Measurements from ENCODE around the gene ZIC2.
"Not testable (repeated sequence)": the region's sequence is repeated elsewhere in the genome, so short reads cannot be mapped to it uniquely, and the experiment has no call there.

Gene ZIC2

DNA sequence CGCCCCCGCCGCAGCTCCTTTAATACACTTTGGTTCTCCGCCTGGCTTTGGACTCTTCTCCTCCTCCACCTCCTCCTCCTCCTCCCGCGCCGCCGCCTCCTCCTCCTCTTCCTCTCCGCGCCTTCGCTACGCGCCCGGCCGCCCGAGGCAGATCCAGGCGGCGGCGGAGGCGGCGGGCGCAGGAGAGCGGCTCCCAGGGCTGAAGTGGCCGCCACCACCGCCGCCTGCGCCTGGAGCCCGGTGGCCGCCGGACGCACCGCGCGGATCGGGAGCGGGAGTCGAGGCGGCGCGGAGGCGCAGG is at the start of gene ZIC2:
Gene ZIC2, plus strand, starts transcription at position 50 of the 301 bp plus-strand sequence. CDS start 281 bp downstream, outside the sequence.
- no peak for DNase-seq (ENCODE audit: low read depth)

GRCh38 chr13:99932912-99933311 is 48.7 kb upstream of the ZIC2 start:
- no peak for DNase-seq (ENCODE audit: low read depth)

GRCh38 chr13:99935772-99936171 is 45.8 kb upstream of the ZIC2 start:
- no peak for DNase-seq (ENCODE audit: low read depth)

GRCh38 chr13:99938635-99939034 is 42.9 kb upstream of the ZIC2 start:
- no peak for DNase-seq (ENCODE audit: low read depth)

- DNase-seq (ENCODE audit: low read depth) = no peak
These were observed 40.5 kb upstream of the ZIC2 start for GRCh38 chr13:99941086-99941485.

DNA sequence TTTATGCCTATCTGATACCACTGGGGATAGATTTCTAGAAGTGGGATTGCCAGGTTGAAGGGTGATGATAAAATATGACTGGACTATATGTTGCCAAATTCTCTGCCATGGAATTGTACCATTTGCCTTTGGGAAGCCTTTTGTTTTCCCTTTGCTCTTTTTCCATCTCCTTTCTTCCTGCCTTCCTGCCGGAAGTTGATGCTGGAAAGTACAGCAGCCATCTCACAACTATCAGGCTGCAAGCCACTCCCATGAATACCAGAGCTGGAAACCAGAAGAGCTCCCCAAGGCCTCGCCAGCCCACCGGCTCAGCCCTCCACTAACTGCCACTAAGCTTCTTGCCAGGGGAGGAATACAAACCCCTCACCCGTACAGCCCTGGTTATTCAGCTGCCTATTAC is 39.7 kb upstream of the ZIC2 start:
- DNase-seq (ENCODE audit: low read depth) = no peak

GRCh38 chr13:99944102-99944501 is 37.5 kb upstream of the ZIC2 start:
- DNase-seq (ENCODE audit: low read depth) = no peak

GRCh38 chr13:99944606-99945005 is 37.0 kb upstream of the ZIC2 start:
- DNase-seq (ENCODE audit: low read depth) = no peak

GRCh38 chr13:99945515-99945914 is 36.1 kb upstream of the ZIC2 start:
- not testable (repeated sequence) for DNase-seq (ENCODE audit: low read depth)

DNA sequence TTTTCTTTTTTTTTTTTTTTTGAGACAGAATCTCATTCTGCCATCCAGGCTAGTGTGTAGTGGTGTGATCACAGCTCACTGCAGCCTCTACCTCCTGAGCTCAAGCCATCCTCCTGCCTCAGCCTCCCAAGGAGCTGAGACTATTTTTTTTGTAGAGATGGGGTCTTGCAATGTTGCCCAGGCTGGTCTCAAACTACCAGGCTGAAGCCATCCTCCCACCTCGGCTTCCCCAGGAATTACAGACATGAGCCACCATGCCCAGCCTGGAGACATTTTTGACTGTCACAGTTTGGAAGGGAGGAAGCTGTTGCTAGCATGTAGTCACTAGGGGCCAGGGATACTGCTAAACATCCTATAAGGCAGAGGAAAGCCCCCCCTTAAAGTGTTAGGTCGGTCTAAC is 33.9 kb upstream of the ZIC2 start:
- DNase-seq (ENCODE audit: low read depth) = no peak

- DNase-seq (ENCODE audit: low read depth) = no peak
These were observed 33.2 kb upstream of the ZIC2 start for GRCh38 chr13:99948411-99948810.

DNA sequence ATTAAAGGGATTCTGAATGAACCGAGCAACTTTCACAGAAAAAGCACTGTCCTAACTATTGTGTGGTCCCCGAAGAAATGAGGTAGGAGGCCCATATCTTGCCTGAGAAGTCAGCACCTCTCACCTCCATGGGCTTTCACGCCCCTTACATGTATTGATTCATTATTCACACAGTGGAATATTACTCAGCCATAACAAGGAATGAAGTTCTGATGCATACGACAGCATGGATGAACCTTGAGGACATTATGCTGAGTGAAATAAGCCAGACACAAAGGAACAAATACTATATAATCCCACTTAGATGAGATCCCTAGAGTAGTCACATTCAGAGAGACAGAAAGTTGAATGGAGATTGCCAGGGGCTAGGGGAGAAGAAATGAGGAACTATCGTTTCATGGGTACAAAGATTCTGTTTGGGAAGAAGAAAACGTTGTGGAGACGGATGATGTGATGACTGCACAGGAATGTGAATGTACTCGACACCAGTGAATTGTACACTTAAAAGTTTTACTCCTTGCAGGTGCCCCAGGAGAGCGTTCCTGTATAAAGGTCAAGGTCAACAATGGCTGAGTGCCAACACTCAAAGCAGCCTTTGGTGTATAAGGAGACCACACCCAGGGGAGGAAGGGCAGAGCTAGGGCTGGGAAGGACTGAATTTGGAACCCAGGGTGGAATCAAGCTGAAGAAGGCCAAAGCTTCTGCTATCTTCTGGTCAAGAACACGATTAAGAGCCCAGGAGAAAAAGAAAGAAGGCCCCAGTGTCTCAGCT is 32.5 kb upstream of the ZIC2 start:
- no peak for DNase-seq (ENCODE audit: low read depth)

- no peak for DNase-seq (ENCODE audit: low read depth)
These were observed 31.7 kb upstream of the ZIC2 start for GRCh38 chr13:99949679-99950413.

- DNase-seq (ENCODE audit: low read depth) = not testable (repeated sequence)
These were observed 29.9 kb upstream of the ZIC2 start for GRCh38 chr13:99951666-99952065.

GRCh38 chr13:99953138-99953755 is 28.3 kb upstream of the ZIC2 start:
- DNase-seq (ENCODE audit: low read depth) = no peak

- no peak for DNase-seq (ENCODE audit: low read depth)
These were observed 26.4 kb upstream of the ZIC2 start for GRCh38 chr13:99955107-99955746.

DNA sequence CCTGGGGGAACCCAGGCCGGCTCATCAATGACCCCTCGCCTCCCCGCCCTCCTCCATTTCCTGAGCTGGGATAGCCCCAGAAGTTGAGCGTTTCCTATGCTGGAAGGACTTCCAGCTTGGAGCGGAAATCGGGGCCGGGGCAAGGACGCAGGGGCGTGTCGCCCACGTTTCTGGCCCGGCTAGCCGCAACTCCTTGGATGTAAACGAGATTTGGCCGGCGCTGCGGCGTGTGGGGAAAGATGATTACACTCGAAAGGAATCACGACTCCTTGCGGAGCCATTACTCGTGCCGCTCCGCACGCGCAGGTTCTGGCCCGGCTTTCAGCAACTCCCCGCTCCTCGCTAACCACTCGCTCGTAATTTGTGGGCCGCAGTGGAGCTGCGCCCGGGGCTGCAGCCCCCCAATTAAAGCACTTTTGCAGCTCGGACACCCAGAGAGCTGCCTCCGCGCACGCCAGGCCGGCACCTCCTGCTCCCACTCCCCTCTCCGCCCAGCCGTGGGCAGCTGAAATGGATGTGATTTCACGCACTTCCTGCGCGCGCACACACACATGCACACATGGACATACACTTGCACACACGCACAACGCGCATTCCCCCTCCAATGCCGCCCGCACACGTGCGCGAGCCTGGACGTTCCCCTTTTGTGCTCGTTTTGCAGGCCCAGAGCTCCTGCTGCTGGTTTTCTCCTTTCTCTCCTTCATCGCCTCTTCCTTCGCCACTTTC is 25.7 kb upstream of the ZIC2 start:
- no peak for DNase-seq (ENCODE audit: low read depth)

DNA sequence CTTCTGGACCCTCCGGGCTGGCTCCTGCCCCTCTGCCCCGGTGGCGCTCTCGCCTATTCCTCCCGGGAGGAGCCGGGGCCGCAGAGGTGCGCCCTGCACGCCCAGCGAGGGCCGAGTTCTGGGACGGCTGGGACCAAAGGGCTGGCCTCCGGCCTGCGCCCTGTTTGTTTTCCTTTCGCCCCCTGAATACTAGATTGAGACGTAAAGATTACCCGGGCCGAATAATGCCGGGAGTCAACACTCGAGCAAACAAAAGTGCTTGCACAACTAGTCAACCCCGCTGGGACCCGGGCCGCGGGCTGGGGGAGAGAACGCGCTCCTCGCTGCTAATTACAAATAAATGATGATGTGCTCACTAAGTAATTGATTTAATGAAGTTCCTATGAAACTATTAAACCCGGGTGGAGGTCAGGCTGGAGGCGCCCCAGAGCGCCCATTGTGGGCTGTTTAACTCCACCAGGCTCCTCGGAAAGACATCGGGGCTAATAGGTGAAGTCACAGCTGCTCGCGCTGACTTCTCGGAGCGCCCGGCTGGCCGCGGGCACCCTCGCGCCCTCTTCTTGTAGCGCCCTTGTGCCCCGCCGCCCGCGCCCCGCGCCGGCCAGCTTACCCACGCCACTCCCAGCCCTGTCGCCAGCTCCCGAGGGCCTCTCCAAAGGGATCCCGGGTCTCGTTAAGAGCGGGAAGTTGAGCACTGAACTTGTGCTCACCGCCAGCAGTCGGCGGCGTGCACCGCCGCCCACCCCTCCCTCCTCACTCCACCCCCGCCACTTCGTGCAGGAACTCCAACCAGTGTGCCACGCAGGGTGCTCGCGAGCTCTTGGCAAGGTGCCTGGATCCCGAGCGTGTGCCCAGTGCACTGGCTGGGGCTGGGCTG is 24.9 kb upstream of the ZIC2 start:
- no peak for DNase-seq (ENCODE audit: low read depth)

DNA sequence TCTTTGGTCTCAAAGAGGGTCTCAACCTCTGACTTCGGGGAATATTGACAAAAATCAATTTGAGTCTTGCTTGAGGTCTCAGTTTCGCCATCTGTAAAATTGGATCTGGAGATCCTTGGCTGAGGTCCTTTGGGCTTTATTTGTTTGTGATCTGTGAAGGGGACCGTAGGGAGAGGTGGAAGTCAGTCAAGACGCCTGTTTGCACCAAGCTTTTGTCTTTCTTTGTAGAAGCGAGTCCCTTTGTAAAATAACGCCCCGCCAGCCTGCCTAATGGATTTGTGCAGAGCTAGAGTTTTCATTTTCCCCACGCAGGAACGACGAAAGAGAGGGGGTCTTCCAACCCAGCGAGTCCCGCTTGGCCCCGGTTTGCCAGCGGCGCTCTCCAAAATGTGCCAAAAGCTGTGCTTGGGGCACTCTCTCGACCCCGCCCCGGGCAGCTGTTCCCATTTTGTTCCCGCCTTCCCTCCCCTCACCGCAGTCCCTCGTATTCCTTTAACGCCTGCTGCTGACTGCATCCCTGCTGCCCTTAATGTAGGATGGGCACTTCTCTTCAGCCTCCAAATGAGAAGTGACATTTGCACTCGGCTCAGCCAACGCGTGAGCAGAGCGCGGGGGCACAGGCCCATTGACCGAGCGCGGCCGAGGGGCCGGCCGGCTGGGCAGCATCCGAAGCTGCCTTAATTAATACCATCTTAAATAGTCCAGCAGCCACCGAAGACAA is 23.0 kb upstream of the ZIC2 start:
- no peak for DNase-seq (ENCODE audit: low read depth)

DNA sequence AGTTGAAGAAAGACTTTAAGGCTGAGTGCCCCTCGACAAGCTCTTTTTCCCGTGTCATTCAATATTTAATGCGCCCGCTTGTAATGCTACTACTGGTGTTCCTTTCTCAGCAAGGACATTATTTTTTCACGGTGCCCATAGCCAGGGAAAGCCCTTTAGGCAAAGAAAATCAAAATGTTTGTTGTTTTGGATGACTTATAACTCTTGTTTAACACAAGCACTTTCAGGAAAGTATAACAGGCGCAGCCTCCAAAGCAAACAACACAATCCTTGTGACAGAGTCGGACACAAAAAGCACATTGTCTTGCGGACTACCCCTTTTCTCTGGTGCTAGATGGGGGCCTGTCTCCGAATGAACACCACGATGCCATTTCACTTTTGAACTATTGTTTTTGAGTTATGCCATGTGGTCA is 22.5 kb upstream of the ZIC2 start:
- DNase-seq (ENCODE audit: low read depth) = no peak
